Measurements from ENCODE around the gene HDGFL2.

HDGFL2 gene

DNA sequence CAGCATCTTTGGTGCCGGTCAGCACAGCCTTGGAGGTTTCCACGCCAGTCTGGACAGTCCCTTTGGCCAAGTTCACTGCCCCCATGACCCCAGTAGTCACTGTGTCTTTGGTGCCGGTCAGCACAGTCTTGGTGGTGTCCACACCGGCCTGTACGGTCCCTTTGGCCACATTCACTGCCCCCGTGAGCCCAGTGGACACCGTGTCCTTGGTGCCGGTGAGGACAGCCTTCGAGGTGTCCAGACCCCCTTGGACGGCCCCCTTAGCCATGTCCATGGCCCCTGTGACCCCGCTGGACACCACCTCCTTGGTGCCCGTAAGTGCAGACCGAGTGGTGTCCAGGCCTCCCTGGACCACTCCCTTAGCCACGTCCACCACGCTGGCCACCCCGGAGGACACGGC lies 41.2 kb downstream of the HDGFL2 start:
- H3K4me3 ChIP-seq (ENCODE audit: low read depth in 1 of 2, low read length in 2 of 2) = no peak overlapping the region
- no peak overlapping the region for H3K27ac ChIP-seq (ENCODE audit: low read depth, low read length)
- H3K9me3 ChIP-seq (ENCODE audit: low read length) = no peaks in the 10 kb centered on the region
- no peaks in the 10 kb centered on the region for H3K27me3 ChIP-seq (ENCODE audit: control insufficient read depth in 1 of 2, insufficient read depth in 2 of 2, low read length in 2 of 2)
- H3K36me3 ChIP-seq (ENCODE audit: insufficient read depth, low read length) = peaks cover 44% of the 10 kb centered on the region
- H3K9ac ChIP-seq (ENCODE audit: low read length) = no peak overlapping the region
- peaks cover 19% of the 10 kb centered on the region for H3K4me1 ChIP-seq (ENCODE audit: insufficient read depth, low read length)

DNA sequence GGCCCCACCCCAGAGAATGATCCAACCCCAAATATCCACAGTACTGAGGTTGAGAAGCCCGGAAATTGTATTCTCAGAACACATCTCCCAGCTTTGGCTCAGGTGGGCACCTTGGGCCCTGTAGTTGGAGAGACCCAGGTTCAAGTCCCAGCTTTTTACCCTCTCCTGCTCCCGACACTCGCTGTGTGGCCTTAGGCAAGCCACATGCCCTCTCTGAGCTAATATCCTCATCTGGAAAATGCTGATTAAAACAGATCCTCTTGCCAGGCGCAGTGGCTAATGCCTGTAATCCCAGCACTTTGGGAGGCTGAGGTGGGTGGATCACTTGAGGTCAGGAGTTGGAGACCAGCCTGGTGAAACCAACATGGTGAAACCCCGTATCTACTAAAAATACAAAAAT lies 43.6 kb downstream of the HDGFL2 start:
- no peak overlapping the region for H3K9ac ChIP-seq (ENCODE audit: low read length)
- peaks cover 30% of the 10 kb centered on the region for H3K4me1 ChIP-seq (ENCODE audit: insufficient read depth, low read length)
- H3K9me3 ChIP-seq (ENCODE audit: low read length) = no peaks in the 10 kb centered on the region
- H3K27ac ChIP-seq (ENCODE audit: low read depth, low read length) = no peak overlapping the region
- no peak overlapping the region for H3K4me3 ChIP-seq (ENCODE audit: low read depth in 1 of 2, low read length in 2 of 2)
- H3K36me3 ChIP-seq (ENCODE audit: insufficient read depth, low read length) = peaks cover 44% of the 10 kb centered on the region
- H3K27me3 ChIP-seq (ENCODE audit: control insufficient read depth in 1 of 2, insufficient read depth in 2 of 2, low read length in 2 of 2) = no peaks in the 10 kb centered on the region

DNA sequence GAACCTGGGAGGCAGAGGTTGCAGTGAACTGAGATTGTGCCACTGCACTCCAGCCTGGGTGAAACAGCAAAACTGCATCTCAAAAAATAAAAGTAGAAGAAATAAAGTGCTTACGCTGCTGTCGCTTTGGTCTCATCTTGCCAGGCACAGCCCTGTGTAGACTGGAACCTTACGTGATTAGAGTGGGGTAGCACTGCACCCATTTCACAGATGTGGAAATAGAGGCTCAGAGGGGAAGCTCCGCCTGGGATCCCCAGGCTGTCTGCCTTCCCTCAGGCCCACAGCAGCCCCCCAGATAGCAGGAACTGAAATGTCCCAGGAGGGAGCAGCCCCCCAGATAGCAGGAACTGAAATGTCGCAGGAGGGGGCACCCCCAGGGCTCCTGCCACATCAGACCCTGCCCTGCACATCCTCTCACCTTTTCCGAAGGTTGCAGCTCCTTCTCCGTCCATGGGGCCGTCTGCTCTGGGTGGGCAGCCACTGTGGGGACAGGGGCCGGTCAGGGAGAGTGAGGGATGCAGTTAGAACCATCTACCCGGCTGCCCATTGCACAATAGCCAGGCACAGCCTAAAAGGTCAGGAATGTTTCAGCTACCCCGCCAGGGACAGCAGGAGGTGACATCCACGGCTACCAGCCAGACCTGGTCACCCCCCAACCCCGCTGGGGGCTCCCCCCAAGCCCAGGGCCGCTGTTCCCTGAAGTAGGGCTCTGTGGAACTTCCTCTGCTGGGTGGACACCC lies 44.3 kb downstream of the HDGFL2 start:
- Histone ChIP-seq H3K27me3 (ENCODE audit: control insufficient read depth in 1 of 2, insufficient read depth in 2 of 2, low read length in 2 of 2) (no peaks in the 10 kb centered on the region), H3K27ac (ENCODE audit: low read depth, low read length) (peak overlapping the region; percentile 92), H3K9me3 (ENCODE audit: low read length) (no peaks in the 10 kb centered on the region), H3K4me1 (ENCODE audit: insufficient read depth, low read length) (peaks cover 35% of the 10 kb centered on the region), H3K9ac (ENCODE audit: low read length) (no peak overlapping the region), H3K4me3 (ENCODE audit: low read depth in 1 of 2, low read length in 2 of 2) (peak overlapping the region in 1 of 2 donors; percentile 81), H3K36me3 (ENCODE audit: insufficient read depth, low read length) (peaks cover 42% of the 10 kb centered on the region)

DNA sequence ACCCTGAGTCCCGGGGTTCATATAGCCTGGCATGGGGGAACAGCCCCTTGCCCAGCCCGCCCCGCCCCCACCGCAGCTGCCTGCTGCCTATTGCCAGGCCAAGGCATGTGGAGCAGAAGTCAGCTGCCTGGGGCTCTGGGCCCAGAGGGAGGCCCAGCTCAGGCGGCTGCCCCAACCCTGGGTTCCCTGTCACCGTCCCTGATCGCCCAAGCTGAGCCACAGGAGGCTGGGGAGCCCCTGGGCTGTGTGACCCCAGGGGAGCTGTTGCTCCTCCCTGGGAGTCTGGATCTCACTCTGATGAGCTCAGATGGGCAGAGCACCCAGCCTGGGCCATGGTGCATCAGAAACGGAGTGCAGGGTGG lies 44.8 kb downstream of the HDGFL2 start:
- peaks cover 37% of the 10 kb centered on the region for H3K36me3 ChIP-seq (ENCODE audit: insufficient read depth, low read length)
- peak overlapping the region; percentile 84 for H3K9ac ChIP-seq (ENCODE audit: low read length)
- no peaks in the 10 kb centered on the region for H3K9me3 ChIP-seq (ENCODE audit: low read length)
- H3K4me1 ChIP-seq (ENCODE audit: insufficient read depth, low read length) = peaks cover 36% of the 10 kb centered on the region
- no peaks in the 10 kb centered on the region for H3K27me3 ChIP-seq (ENCODE audit: control insufficient read depth in 1 of 2, insufficient read depth in 2 of 2, low read length in 2 of 2)
- peak overlapping the region; percentile 81 to 83 for H3K4me3 ChIP-seq (ENCODE audit: low read depth in 1 of 2, low read length in 2 of 2)
- peak overlapping the region; percentile 92 for H3K27ac ChIP-seq (ENCODE audit: low read depth, low read length)

DNA sequence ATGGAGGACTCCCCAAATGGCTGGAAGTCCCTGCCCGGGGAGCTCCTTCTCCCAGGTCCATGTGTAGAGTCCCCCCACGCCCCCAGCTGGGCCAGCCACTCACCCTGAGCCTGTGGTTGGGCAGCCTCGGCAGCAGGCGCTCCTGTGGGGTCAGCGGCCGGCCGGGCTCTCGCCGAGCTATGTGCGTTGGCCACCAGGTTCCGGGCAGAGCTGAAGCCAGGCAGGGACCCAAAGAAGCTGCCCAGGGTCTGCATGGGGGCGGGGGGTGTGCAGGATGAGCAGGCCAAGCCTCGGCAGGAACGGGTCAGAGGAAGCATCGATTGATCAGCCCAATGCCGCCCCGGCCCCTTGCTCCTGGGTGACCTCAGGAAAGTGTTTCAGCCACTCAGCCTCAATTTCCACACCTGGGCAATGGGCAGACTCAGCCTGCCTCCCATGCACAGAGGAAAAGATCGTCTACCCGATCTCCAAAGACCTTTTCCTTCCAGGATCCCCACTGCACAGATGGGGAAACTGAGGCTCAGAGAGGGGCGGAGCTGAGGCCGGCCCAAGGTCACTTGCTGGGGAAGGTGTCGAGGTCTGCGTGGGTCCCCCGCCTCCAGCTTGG lies 45.5 kb downstream of the HDGFL2 start:
- Histone ChIP-seq H3K27ac (ENCODE audit: low read depth, low read length) (peak overlapping the region; percentile 92), H3K27me3 (ENCODE audit: control insufficient read depth in 1 of 2, insufficient read depth in 2 of 2, low read length in 2 of 2) (no peaks in the 10 kb centered on the region), H3K4me1 (ENCODE audit: insufficient read depth, low read length) (peaks cover 36% of the 10 kb centered on the region), H3K9ac (ENCODE audit: low read length) (peak overlapping the region; percentile 84), H3K36me3 (ENCODE audit: insufficient read depth, low read length) (peaks cover 31% of the 10 kb centered on the region), H3K9me3 (ENCODE audit: low read length) (no peaks in the 10 kb centered on the region), H3K4me3 (ENCODE audit: low read depth in 1 of 2, low read length in 2 of 2) (peak overlapping the region; percentile 81 to 83)

DNA sequence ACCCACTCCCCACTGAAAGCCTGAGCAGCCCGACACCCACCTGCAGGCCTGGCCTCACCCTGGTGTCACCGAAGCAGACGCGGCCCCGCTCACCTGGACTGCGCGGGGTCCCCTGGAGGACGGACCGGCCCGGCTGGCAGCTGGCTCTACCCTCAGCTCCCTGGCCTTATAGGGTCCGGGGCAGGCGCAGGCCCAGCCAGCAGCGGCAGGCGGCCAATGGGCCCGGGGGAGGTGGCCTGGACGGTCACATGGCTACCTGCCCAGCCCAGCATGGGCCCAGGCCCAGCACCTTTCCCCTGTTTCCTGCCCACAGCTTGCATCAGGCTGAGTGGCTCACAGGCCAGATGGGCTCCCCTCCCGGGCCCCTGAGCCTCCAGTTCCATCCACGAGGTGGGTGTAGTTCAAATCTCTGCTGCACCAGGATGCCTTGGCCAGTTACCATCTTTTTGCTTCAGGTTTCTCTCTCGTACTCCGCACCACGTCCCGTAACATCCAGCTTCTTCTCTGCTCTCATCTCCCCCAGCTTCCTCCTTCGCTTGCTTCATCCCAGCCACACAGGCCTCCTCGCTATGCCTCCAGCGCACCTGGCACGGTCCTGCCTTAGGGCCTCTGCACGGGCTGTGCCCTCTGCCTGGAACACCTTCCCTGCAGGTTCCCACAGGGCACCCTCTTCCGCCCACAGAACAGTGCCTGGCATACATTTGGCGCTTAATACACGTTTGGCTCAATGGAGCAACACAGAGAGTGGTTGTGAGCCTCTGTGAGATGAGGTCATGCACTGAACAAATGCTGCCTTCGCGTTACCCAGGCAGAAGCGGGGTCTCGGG lies 46.5 kb downstream of the HDGFL2 start, which contains the start of gene PLIN4:
PLIN4 (minus strand) TSS at position 142 of the 827 bp plus-strand sequence. CDS start 214 bp downstream, outside the sequence.
- H3K27me3 ChIP-seq (ENCODE audit: control insufficient read depth in 1 of 2, insufficient read depth in 2 of 2, low read length in 2 of 2) = no peaks in the 10 kb centered on the region
- peak within 1 kb of the TSS; percentile 81 to 83 for H3K4me3 ChIP-seq (ENCODE audit: low read depth in 1 of 2, low read length in 2 of 2)
- H3K9ac ChIP-seq (ENCODE audit: low read length) = peak within 1 kb of the TSS; percentile 84
- H3K27ac ChIP-seq (ENCODE audit: low read depth, low read length) = peak within 1 kb of the TSS; percentile 92
- peaks cover 40% of the 10 kb centered on the region for H3K4me1 ChIP-seq (ENCODE audit: insufficient read depth, low read length)
- peaks cover 20% of the 10 kb centered on the region for H3K36me3 ChIP-seq (ENCODE audit: insufficient read depth, low read length)
- H3K9me3 ChIP-seq (ENCODE audit: low read length) = no peaks in the 10 kb centered on the region

DNA sequence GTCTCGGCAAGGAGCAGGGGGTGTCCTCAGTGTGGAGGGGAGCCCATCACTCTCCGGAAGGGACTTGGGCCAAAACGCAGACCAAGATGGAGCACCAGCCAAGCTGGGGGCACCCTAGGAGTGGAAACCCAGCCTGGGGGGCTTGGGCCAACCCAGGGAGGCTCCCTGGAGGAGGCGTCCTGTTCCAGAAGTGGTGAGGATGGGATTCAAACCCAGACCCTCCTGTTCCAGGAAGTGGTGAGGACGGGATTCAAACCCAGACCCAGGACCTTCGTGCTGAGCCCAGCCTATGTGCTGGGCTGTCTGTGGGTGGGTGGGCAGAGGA lies 47.0 kb downstream of the HDGFL2 start:
- H3K36me3 ChIP-seq (ENCODE audit: insufficient read depth, low read length) = peaks cover 15% of the 10 kb centered on the region
- H3K9ac ChIP-seq (ENCODE audit: low read length) = peak overlapping the region; percentile 74
- H3K9me3 ChIP-seq (ENCODE audit: low read length) = no peaks in the 10 kb centered on the region
- peak overlapping the region; percentile 44 to 73 for H3K4me3 ChIP-seq (ENCODE audit: low read depth in 1 of 2, low read length in 2 of 2)
- H3K27ac ChIP-seq (ENCODE audit: low read depth, low read length) = peak overlapping the region; percentile 92
- peaks cover 35% of the 10 kb centered on the region for H3K4me1 ChIP-seq (ENCODE audit: insufficient read depth, low read length)
- no peaks in the 10 kb centered on the region for H3K27me3 ChIP-seq (ENCODE audit: control insufficient read depth in 1 of 2, insufficient read depth in 2 of 2, low read length in 2 of 2)

DNA sequence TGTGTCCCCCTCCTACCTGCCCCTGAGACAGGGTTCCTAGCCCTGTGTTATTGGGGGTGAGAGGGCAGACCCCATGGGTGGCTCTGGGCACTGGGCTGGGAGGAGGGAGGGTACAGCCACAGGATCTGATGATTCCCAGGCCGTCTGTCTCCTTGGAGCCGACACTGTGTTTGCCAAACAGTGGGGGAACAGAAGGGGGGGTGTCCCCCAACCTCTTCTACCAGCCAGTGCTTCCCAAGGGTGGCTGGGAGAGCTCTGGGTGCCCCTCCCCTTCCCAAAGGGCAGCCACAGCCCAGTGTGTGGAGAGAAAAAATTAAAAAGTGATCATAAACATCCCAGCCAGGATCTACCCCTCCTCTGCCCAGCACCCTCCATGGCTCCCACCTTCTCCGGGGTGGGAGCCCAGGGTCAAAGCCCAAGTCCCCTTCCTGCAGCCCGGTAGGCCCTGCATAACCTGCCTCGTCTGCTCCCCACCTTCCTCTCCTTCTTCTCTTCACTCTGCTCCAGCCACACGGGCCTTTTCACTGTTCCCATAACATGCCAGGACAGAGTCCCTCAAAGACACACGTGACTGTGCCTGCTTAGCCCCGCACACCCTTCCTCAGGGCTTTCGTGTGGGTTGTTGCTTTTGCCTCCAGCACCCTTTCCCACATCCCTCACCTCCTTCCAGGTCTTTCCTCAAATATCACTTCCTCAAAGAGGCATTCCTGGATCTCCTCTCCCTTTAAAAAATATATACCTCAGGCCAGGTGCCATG lies 47.6 kb downstream of the HDGFL2 start:
- Histone ChIP-seq H3K27me3 (ENCODE audit: control insufficient read depth in 1 of 2, insufficient read depth in 2 of 2, low read length in 2 of 2) (no peaks in the 10 kb centered on the region), H3K9ac (ENCODE audit: low read length) (peak overlapping the region; percentile 74), H3K4me1 (ENCODE audit: insufficient read depth, low read length) (peaks cover 34% of the 10 kb centered on the region), H3K4me3 (ENCODE audit: low read depth in 1 of 2, low read length in 2 of 2) (peak overlapping the region in 1 of 2 donors; percentile 73), H3K36me3 (ENCODE audit: insufficient read depth, low read length) (peaks cover 13% of the 10 kb centered on the region), H3K9me3 (ENCODE audit: low read length) (no peaks in the 10 kb centered on the region), H3K27ac (ENCODE audit: low read depth, low read length) (peak overlapping the region; percentile 92)

DNA sequence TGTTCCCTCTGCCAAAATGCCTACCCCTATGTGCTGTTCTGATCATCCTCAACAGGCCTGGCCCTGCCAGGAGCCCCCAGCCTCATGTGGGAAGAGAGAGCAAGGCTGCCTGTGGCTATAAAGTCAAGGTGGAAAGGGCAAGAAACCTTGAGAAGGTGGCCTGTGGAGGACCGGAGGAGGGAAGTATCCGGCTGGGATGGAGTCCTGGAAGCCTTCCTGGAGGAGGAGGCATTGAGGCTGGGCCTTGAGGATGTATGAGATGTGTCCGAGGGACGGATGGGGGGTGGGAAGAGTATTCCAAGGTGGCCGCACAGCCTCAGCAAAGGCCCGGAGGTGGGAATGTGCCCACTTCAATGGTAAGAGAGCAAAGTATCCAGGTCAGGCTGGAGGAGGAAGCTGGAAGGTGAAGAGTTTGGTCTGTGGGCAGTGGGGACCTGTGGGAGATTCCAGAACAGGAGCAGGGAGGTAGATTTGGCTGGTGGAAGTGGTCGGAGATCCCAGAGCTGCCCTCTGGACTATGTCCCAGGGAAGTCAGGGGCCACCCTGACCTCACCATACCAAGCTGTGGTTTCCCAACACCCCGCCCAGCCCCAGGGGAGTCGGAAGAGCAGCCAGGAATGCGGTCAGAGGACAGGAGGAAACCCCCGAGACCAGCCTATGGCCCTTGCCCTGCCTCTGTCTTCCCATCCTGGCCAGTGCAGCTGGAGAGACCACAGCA lies 49.2 kb downstream of the HDGFL2 start:
- Histone ChIP-seq H3K27me3 (ENCODE audit: control insufficient read depth in 1 of 2, insufficient read depth in 2 of 2, low read length in 2 of 2) (no peaks in the 10 kb centered on the region), H3K27ac (ENCODE audit: low read depth, low read length) (no peak overlapping the region), H3K9me3 (ENCODE audit: low read length) (no peaks in the 10 kb centered on the region), H3K4me1 (ENCODE audit: insufficient read depth, low read length) (peaks cover 30% of the 10 kb centered on the region), H3K9ac (ENCODE audit: low read length) (no peak overlapping the region), H3K36me3 (ENCODE audit: insufficient read depth, low read length) (peaks cover 1% of the 10 kb centered on the region), H3K4me3 (ENCODE audit: low read depth in 1 of 2, low read length in 2 of 2) (no peak overlapping the region)

DNA sequence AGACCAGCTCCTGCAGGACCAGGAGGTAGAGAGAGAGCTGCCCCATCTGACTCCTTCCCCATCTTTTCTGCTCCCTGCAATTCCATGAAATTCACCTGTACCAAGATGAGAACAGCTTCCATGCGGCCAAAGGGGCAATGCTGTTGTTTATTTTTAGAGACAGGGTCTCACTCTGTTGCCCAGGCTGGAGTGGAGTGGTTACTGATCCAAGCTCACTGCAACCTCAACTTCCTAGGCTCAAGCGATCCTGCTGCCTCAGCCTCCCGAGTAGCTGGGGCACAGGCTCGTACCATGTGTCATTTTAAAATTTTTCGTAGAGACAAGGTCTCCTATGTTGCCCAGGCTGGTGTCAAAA lies 49.8 kb downstream of the HDGFL2 start:
- no peak overlapping the region for H3K9ac ChIP-seq (ENCODE audit: low read length)
- no peaks in the 10 kb centered on the region for H3K36me3 ChIP-seq (ENCODE audit: insufficient read depth, low read length)
- H3K27me3 ChIP-seq (ENCODE audit: control insufficient read depth in 1 of 2, insufficient read depth in 2 of 2, low read length in 2 of 2) = no peaks in the 10 kb centered on the region
- no peak overlapping the region for H3K27ac ChIP-seq (ENCODE audit: low read depth, low read length)
- no peaks in the 10 kb centered on the region for H3K9me3 ChIP-seq (ENCODE audit: low read length)
- H3K4me3 ChIP-seq (ENCODE audit: low read depth in 1 of 2, low read length in 2 of 2) = no peak overlapping the region
- H3K4me1 ChIP-seq (ENCODE audit: insufficient read depth, low read length) = peaks cover 28% of the 10 kb centered on the region

Data from muscle layer of colon (tissue), 2 donors.